OCI-LY3 (cell line): ENCODE results near the gene NR2F1.

ENCODE experiments used
- CTCF ChIP-seq: fragments of 200-600, 300-600 bp; sonication (generic); IDR thresholded peaks from 2 replicates; pipeline ENCODE4 v1.5.1; 2014; ENCODE audit warnings: antibody characterized with exemption, low read length, low read depth
- EZH2phosphoT487 ChIP-seq: fragments of 200-600 bp; shearing (Covaris generic); IDR thresholded peaks from 2 replicates; pipeline ENCODE4 v1.6.1; 2018; ENCODE audit warnings: antibody characterized with exemption, mixed run types, low read depth

- TF ChIP-seq CTCF (no peak), EZH2phosphoT487 (no peak)
These were observed 5.8 kb upstream of the NR2F1 start for GRCh38 chr5:93576994-93577853.
